K562 (cell line): ENCODE data around the gene MT2A. TPM values are rescaled to one million over a fixed set of nuclear protein-coding genes. Genes with fewer than 3 reads are reported as not detected.

Experiments
- TEAD4 ChIP-seq, 2 experiments: sonication (generic) in 1 of 2; formaldehyde crosslinking in 1 of 2; IDR thresholded peaks; 2 replicates each; pipeline versions ENCODE4 v1.6.1 to v1.8.0; 2012 to 2022; ENCODE audit warnings: borderline replicate concordance in 1 of 2, inconsistent platforms in 1 of 2, low read length in 1 of 2, mild to moderate bottlenecking in 1 of 2, missing genetic modification reagents in 1 of 2
- polyA plus RNA-seq, 8 experiments: library from polyadenylated mRNA; depleted of rRNA in 4 of 8; stranded (reverse) in 5 of 8; unstranded in 3 of 8; fragments of >200 nt; fragmentation: Nextera tagmentation in 2 of 8; fragmentation: Illumina TruSeq in 1 of 8; extraction: Ambion mirVana in 2 of 8; extraction: Trizol in 1 of 8; gene quantifications; 2 replicates each; pipeline versions ENCODE4 v1.2.1 to v1.2.3, GENCODE V29; 2011 to 2014; ENCODE audit warnings: inconsistent platforms in 1 of 8, missing spikeins in 1 of 8
- total RNA-seq, 7 experiments: library from RNA; depleted of rRNA in 6 of 7; stranded (reverse); fragments of >200 nt in 6 of 7; fragmentation: Illumina TruSeq in 2 of 7; extraction: Trizol in 2 of 7; gene quantifications; 2 replicates each; pipeline versions ENCODE4 v1.2.1 to v1.2.3, GENCODE V29; 2011 to 2021; ENCODE audit warnings: low replicate concordance in 1 of 7
- TF ChIP-seq, protein P1 (sequence below): sonication (generic); formaldehyde crosslinking; IDR thresholded peaks from 2 replicates; pipeline ENCODE4 v1.8.1; 2023; ENCODE audit warnings: mild to moderate bottlenecking, missing genetic modification reagents
- TF ChIP-seq, protein P2 (sequence below): sonication (generic); formaldehyde crosslinking; IDR thresholded peaks from 2 replicates; pipeline ENCODE4 v1.8.1; 2023; ENCODE audit warnings: missing genetic modification reagents, mild to moderate bottlenecking, borderline replicate concordance

Gene MT2A
- total and polyA plus RNA-seq, 9 of the 15 experiments (the other 6 are each of a cell fraction or from before 2014, with no cell fraction given), result 2.0 to 16.9 (median 8.5) TPM

DNA sequence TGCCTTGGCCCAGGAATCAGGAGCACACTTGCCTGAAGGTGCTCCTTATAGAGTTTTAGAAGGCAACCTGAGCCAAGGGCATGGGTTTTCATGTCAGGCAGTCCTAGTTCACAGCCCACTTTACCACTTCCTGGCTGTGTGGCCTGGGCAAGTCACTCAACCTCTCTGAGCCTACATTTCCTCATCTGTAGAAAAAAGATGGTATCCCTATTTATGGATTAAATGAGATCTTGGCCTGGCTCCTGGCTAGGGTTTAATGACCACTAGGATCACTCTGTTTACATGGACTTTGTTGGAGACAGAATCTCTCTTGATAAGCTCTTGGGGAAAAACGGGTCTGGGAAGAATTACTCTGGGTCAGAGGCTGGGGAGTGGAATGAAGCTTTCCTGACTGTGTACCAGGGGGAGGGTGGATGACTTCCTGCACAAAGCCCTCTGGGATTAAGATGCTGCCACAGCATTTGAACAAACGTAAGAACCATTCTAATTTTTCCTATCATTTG, 2.3 kb downstream of the MT2A start (continued):
- TF ChIP-seq, protein P1, sequence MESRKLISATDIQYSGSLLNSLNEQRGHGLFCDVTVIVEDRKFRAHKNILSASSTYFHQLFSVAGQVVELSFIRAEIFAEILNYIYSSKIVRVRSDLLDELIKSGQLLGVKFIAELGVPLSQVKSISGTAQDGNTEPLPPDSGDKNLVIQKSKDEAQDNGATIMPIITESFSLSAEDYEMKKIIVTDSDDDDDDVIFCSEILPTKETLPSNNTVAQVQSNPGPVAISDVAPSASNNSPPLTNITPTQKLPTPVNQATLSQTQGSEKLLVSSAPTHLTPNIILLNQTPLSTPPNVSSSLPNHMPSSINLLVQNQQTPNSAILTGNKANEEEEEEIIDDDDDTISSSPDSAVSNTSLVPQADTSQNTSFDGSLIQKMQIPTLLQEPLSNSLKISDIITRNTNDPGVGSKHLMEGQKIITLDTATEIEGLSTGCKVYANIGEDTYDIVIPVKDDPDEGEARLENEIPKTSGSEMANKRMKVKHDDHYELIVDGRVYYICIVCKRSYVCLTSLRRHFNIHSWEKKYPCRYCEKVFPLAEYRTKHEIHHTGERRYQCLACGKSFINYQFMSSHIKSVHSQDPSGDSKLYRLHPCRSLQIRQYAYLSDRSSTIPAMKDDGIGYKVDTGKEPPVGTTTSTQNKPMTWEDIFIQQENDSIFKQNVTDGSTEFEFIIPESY (CRISPR knock-in tag), result no peak
- TF ChIP-seq TEAD4 (IDR thresholded peaks at IDR 0.05; ENCODE audit: low read length) (no peak), TEAD4 (CRISPR knock-in tag; IDR thresholded peaks at IDR 0.05; ENCODE audit: borderline replicate concordance) (no peak)
- TF ChIP-seq, protein P2, sequence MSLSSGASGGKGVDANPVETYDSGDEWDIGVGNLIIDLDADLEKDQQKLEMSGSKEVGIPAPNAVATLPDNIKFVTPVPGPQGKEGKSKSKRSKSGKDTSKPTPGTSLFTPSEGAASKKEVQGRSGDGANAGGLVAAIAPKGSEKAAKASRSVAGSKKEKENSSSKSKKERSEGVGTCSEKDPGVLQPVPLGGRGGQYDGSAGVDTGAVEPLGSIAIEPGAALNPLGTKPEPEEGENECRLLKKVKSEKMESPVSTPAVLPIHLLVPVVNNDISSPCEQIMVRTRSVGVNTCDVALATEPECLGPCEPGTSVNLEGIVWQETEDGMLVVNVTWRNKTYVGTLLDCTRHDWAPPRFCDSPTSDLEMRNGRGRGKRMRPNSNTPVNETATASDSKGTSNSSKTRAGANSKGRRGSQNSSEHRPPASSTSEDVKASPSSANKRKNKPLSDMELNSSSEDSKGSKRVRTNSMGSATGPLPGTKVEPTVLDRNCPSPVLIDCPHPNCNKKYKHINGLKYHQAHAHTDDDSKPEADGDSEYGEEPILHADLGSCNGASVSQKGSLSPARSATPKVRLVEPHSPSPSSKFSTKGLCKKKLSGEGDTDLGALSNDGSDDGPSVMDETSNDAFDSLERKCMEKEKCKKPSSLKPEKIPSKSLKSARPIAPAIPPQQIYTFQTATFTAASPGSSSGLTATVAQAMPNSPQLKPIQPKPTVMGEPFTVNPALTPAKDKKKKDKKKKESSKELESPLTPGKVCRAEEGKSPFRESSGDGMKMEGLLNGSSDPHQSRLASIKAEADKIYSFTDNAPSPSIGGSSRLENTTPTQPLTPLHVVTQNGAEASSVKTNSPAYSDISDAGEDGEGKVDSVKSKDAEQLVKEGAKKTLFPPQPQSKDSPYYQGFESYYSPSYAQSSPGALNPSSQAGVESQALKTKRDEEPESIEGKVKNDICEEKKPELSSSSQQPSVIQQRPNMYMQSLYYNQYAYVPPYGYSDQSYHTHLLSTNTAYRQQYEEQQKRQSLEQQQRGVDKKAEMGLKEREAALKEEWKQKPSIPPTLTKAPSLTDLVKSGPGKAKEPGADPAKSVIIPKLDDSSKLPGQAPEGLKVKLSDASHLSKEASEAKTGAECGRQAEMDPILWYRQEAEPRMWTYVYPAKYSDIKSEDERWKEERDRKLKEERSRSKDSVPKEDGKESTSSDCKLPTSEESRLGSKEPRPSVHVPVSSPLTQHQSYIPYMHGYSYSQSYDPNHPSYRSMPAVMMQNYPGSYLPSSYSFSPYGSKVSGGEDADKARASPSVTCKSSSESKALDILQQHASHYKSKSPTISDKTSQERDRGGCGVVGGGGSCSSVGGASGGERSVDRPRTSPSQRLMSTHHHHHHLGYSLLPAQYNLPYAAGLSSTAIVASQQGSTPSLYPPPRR, result no peak
